Raji (cell line): ENCODE data around the gene MASP2.

Experiments used
- POLR2A ChIP-seq: IDR thresholded peaks from 2 replicates; pipeline ENCODE4 v1.6.1; 2011; ENCODE audit warnings: low read depth, low read length, control low read depth; ENCODE audit not compliant: insufficient read depth

MASP2 gene

GRCh38 chr1:11046625-11047365 lies at the start of gene MASP2:
TSS of gene MASP2 (minus strand) at chr1:11047239. CDS start at chr1:11047207, 32 bp downstream.
- no peak for TF ChIP-seq POLR2A

- TF ChIP-seq POLR2A: no peak
Measured at GRCh38 chr1:11080931-11081330, 33.9 kb upstream of the MASP2 start.

GRCh38 chr1:11078631-11079030 lies 31.6 kb upstream of the MASP2 start:
- TF ChIP-seq POLR2A: no peak

GRCh38 chr1:11072216-11072917 lies 25.3 kb upstream of the MASP2 start:
- no peak for TF ChIP-seq POLR2A

GRCh38 chr1:11071463-11072215 lies 24.6 kb upstream of the MASP2 start:
- TF ChIP-seq POLR2A: no peak

- no peak for TF ChIP-seq POLR2A
Measured at GRCh38 chr1:11070876-11071275, 23.8 kb upstream of the MASP2 start.

- TF ChIP-seq POLR2A: no peak
Measured at GRCh38 chr1:11068600-11069473, 21.8 kb upstream of the MASP2 start.

GRCh38 chr1:11067716-11068599 lies 20.9 kb upstream of the MASP2 start:
- TF ChIP-seq POLR2A: no peak

- no peak for TF ChIP-seq POLR2A
Measured at GRCh38 chr1:11065796-11066195, 18.8 kb upstream of the MASP2 start.

- no peak for TF ChIP-seq POLR2A
Measured at GRCh38 chr1:11064942-11065341, 17.9 kb upstream of the MASP2 start.

GRCh38 chr1:11062965-11063401 lies 15.9 kb upstream of the MASP2 start:
- TF ChIP-seq POLR2A: no peak

- TF ChIP-seq POLR2A: no peak
Measured at GRCh38 chr1:11061652-11062365, 14.8 kb upstream of the MASP2 start.
